ENCODE data around the gene ZNF141. TPM values are rescaled to one million over a fixed set of nuclear protein-coding genes. Genes with fewer than 3 reads are reported as not detected.

ZNF141 gene
- total and polyA plus RNA-seq, 2 of the 4 experiments (the other 2 are of a cell fraction): 1.8 to 4.7 TPM

DNA sequence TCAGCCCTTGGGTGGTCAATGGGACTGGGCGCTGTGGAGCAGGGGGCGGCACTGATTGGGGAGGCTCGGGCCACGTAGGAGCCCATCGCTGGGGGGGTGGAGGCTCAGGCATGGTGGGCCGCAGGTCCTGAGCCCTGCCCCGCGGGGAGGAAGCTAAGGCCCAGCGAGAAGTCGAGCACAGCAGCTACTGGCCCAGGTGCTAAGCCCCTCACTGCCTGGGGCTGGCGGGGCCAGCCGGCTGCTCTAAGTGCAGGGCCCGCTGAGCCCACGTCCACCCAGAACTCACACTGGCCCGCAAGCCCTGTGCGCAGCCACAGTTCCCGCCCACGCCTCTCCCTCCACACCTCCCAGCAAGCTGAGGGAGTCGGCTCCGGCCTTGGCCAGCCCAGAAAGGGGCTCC, 66.4 kb downstream of the ZNF141 start:
- Histone ChIP-seq H3K18ac (ENCODE audit: low read depth, low read length) (no peak overlapping the region), H3K4ac (ENCODE audit: low read depth, low read length) (no peak overlapping the region), H3K79me1 (ENCODE audit: low read depth in 1 of 2, low read length in 2 of 2) (no peaks in the 10 kb centered on the region), H2BK5ac (ENCODE audit: low read depth, low read length, poor library complexity, severe bottlenecking) (no peak overlapping the region), H3K14ac (replicated peaks; ENCODE audit: low read depth, low read length) (no peak overlapping the region), H2BK20ac (ENCODE audit: low read depth, low read length) (no peak overlapping the region), H4K5ac (ENCODE audit: low read depth, low read length) (no peak overlapping the region), H3K27me3 (ENCODE audit: control insufficient read depth, insufficient read depth, low read length) (no peaks in the 10 kb centered on the region), H2AK9ac (replicated peaks; ENCODE audit: low read depth, low read length, poor library complexity) (no peak overlapping the region), H2BK15ac (ENCODE audit: low read depth, low read length) (no peak overlapping the region), H3K56ac (ENCODE audit: extremely low read depth, insufficient read depth, low read length) (no peak overlapping the region), H3K9ac (ENCODE audit: low read depth, low read length) (no peak overlapping the region), H3K36me3 (ENCODE audit: control insufficient read depth, insufficient read depth, low read length) (no peaks in the 10 kb centered on the region), H3K9me3 (ENCODE audit: control insufficient read depth, insufficient read depth, low read length) (peaks cover 32% of the 10 kb centered on the region), H4K91ac (ENCODE audit: insufficient read depth, low read depth, low read length) (no peak overlapping the region), H3K23ac (ENCODE audit: low read depth, low read length) (no peak overlapping the region), H3K4me2 (ENCODE audit: low read depth, low read length) (no peak overlapping the region), H3K4me3 (ENCODE audit: insufficient read depth, low read depth, low read length) (no peak overlapping the region), H4K8ac (ENCODE audit: low read depth in 2 of 2, low read length in 2 of 2) (no peak overlapping the region), H2AK5ac (ENCODE audit: low read depth, low read length) (no peak overlapping the region), H3K9me1 (ENCODE audit: insufficient read depth, low read length) (no peaks in the 10 kb centered on the region), H2AFZ (replicated peaks; ENCODE audit: low read length, poor library complexity) (no peak overlapping the region), H3K27ac (ENCODE audit: insufficient read depth, low read length) (no peak overlapping the region), H3K4me1 (ENCODE audit: control insufficient read depth, insufficient read depth, low read length) (no peaks in the 10 kb centered on the region), H2BK120ac (ENCODE audit: low read depth, low read length) (no peak overlapping the region), H4K20me1 (ENCODE audit: insufficient read depth, low read length) (no peaks in the 10 kb centered on the region)
- in situ Hi-C loops (cut with MboI; ENCODE audit: low sequenced_read_pairs): no loop called here
- DNase-seq (no peak), ATAC-seq (ENCODE audit: low read depth) (no peak)
- POLR2A ChIA-PET (ENCODE audit: unreplicated experiment): no interaction called here
- intact Hi-C loops (cut with micrococcal nuclease): no loop called here
- CTCF ChIA-PET: no interaction called here
- WGBS, 2 experiments (ENCODE audit: extremely low coverage in 2 of 2, insufficient read length in 1 of 2): 80% methylated on average over 3 of the region's 20 CpGs; no CpG with 5 or more reads in 1 of the 2 experiments
- no TSS peak for BruUV-seq (replicated peaks)
- dilution Hi-C loops (cut with HindIII; ENCODE audit: low sequenced_read_pairs, unreplicated experiment): no loop called here
- no peak for TF ChIP-seq RFX5 (IDR thresholded peaks at IDR 0.05; ENCODE audit: low read depth, low read length)
- TF ChIP-seq MAFK (IDR thresholded peaks at IDR 0.05; ENCODE audit: low read depth, low read length): no peak
- TF ChIP-seq, protein P1, sequence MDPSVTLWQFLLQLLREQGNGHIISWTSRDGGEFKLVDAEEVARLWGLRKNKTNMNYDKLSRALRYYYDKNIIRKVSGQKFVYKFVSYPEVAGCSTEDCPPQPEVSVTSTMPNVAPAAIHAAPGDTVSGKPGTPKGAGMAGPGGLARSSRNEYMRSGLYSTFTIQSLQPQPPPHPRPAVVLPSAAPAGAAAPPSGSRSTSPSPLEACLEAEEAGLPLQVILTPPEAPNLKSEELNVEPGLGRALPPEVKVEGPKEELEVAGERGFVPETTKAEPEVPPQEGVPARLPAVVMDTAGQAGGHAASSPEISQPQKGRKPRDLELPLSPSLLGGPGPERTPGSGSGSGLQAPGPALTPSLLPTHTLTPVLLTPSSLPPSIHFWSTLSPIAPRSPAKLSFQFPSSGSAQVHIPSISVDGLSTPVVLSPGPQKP (IDR thresholded peaks at IDR 0.05; ENCODE audit: borderline replicate concordance, low read depth, low read length): no peak
- no peak for TF ChIP-seq NFE2L2 (IDR thresholded peaks at IDR 0.05; ENCODE audit: low read depth, low read length)
- TF ChIP-seq BHLHE40 (IDR thresholded peaks at IDR 0.05; ENCODE audit: low read depth, low read length): no peak
- no peak for TF ChIP-seq MAZ (IDR thresholded peaks at IDR 0.05; ENCODE audit: borderline replicate concordance, low read depth, low read length)
- TF ChIP-seq CEBPB (IDR thresholded peaks at IDR 0.05; ENCODE audit: low read depth, low read length): no peak
- TF ChIP-seq, protein P2, sequence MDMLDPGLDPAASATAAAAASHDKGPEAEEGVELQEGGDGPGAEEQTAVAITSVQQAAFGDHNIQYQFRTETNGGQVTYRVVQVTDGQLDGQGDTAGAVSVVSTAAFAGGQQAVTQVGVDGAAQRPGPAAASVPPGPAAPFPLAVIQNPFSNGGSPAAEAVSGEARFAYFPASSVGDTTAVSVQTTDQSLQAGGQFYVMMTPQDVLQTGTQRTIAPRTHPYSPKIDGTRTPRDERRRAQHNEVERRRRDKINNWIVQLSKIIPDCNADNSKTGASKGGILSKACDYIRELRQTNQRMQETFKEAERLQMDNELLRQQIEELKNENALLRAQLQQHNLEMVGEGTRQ (IDR thresholded peaks at IDR 0.05; ENCODE audit: low read depth, low read length): no peak
- TF ChIP-seq POLR2A (IDR thresholded peaks at IDR 0.05; ENCODE audit: low read depth, low read length): no peak
- no peak for TF ChIP-seq RAD21 (IDR thresholded peaks at IDR 0.05; ENCODE audit: low read length)
- TF ChIP-seq CHD1 (IDR thresholded peaks at IDR 0.05; ENCODE audit: low read depth, low read length): no peak
- TF ChIP-seq MXI1 (IDR thresholded peaks at IDR 0.05; ENCODE audit: borderline replicate concordance, low read depth, low read length): no peak
- TF ChIP-seq, protein P3, sequence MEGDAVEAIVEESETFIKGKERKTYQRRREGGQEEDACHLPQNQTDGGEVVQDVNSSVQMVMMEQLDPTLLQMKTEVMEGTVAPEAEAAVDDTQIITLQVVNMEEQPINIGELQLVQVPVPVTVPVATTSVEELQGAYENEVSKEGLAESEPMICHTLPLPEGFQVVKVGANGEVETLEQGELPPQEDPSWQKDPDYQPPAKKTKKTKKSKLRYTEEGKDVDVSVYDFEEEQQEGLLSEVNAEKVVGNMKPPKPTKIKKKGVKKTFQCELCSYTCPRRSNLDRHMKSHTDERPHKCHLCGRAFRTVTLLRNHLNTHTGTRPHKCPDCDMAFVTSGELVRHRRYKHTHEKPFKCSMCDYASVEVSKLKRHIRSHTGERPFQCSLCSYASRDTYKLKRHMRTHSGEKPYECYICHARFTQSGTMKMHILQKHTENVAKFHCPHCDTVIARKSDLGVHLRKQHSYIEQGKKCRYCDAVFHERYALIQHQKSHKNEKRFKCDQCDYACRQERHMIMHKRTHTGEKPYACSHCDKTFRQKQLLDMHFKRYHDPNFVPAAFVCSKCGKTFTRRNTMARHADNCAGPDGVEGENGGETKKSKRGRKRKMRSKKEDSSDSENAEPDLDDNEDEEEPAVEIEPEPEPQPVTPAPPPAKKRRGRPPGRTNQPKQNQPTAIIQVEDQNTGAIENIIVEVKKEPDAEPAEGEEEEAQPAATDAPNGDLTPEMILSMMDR (conservative IDR thresholded peaks at IDR 0.05; ENCODE audit: low read depth, low read length): no peak
- no peak for TF ChIP-seq RCOR1 (IDR thresholded peaks at IDR 0.05; ENCODE audit: insufficient replicate concordance, low read length)
- no peak for TF ChIP-seq FOS (IDR thresholded peaks at IDR 0.05; ENCODE audit: low read depth, low read length)
- TF ChIP-seq SMC3 (IDR thresholded peaks at IDR 0.05; ENCODE audit: low read depth, low read length): no peak

Data from IMR-90 (cell line).